IMR-90 (cell line): ENCODE measurements around the gene SVOPL. TPM values are rescaled to one million over a fixed set of nuclear protein-coding genes. Genes with fewer than 3 reads are reported as not detected.

Source experiments
- ATAC-seq: fragments of 200-7000 bp; cut with Tn5 transposase; 2 replicates; pipeline ENCODE4 v1.9.1; 2020; ENCODE audit warnings: low read depth, mild to moderate bottlenecking, moderate library complexity
- BruUV-seq: library from RNA; stranded (reverse); fragments of 400-500 nt; replicated peaks from 2 replicates; lab custom pipeline; 2021; lab: Mats Ljungman, UMichigan
- CTCF ChIA-PET: fragments of 300-600 bp; formaldehyde crosslinking; extraction: SDS; loops from one replicate; lab custom pipeline; 2021; ENCODE audit warnings: antibody characterized with exemption; lab: Yijun Ruan, JAX
- POLR2A ChIA-PET: fragments of 300-600 bp; sonication (Branson Sonifier 250); formaldehyde crosslinking; loops from one replicate; lab custom pipeline; 2022; ENCODE audit warnings: antibody characterized with exemption; ENCODE audit not compliant: unreplicated experiment; lab: Charles Lee
- DNase-seq: peaks from one replicate; pipeline ENCODE4 v3.0.0; 2013
- H2AFZ ChIP-seq: replicated peaks from 2 replicates; pipeline ENCODE3; 2013; ENCODE audit warnings: low read length, mild to moderate bottlenecking; ENCODE audit not compliant: poor library complexity
- H2AK5ac ChIP-seq: 2 replicates; pipeline ENCODE4 v1.6.1; 2013; ENCODE audit warnings: low read depth, low read length, inconsistent platforms
- H2AK9ac ChIP-seq: replicated peaks from 2 replicates; pipeline ENCODE3; 2013; ENCODE audit warnings: mild to moderate bottlenecking, low read depth, low read length, moderate library complexity; ENCODE audit not compliant: poor library complexity
- H2BK120ac ChIP-seq: 2 replicates; pipeline ENCODE4 v1.6.1; 2013; ENCODE audit warnings: low read depth, low read length, inconsistent platforms
- H2BK15ac ChIP-seq: 3 replicates; pipeline ENCODE4 v1.6.1; 2013; ENCODE audit warnings: low read depth, low read length, inconsistent platforms
- H2BK20ac ChIP-seq: 2 replicates; pipeline ENCODE4 v1.6.1; 2013; ENCODE audit warnings: low read depth, mild to moderate bottlenecking, inconsistent platforms, low read length, moderate library complexity
- H2BK5ac ChIP-seq: 2 replicates; pipeline ENCODE4 v1.6.1; 2013; ENCODE audit warnings: mild to moderate bottlenecking, low read depth, low read length, inconsistent platforms; ENCODE audit not compliant: poor library complexity, severe bottlenecking
- H3K14ac ChIP-seq: replicated peaks from 2 replicates; pipeline ENCODE4 v1.6.1; 2013; ENCODE audit warnings: low read depth, low read length, inconsistent platforms
- H3K18ac ChIP-seq: 2 replicates; pipeline ENCODE4 v1.6.1; 2013; ENCODE audit warnings: low read depth, low read length, control low read depth
- H3K23ac ChIP-seq: 2 replicates; pipeline ENCODE4 v1.6.1; 2013; ENCODE audit warnings: low read depth, low read length, inconsistent platforms
- H3K27ac ChIP-seq: 2 replicates; pipeline ENCODE4 v1.5.1; 2013; ENCODE audit warnings: mild to moderate bottlenecking, control low read depth, low read length; ENCODE audit not compliant: insufficient read depth
- H3K27me3 ChIP-seq: 2 replicates; pipeline ENCODE4 v1.6.1; 2013; ENCODE audit warnings: low read length; ENCODE audit not compliant: control insufficient read depth, insufficient read depth
- H3K36me3 ChIP-seq: 2 replicates; pipeline ENCODE4 v1.6.1; 2013; ENCODE audit warnings: low read length, mixed read lengths; ENCODE audit not compliant: control insufficient read depth, insufficient read depth
- H3K4ac ChIP-seq: 2 replicates; pipeline ENCODE4 v1.6.1; 2013; ENCODE audit warnings: low read depth, low read length, inconsistent platforms
- H3K4me1 ChIP-seq: 2 replicates; pipeline ENCODE4 v1.6.1; 2013; ENCODE audit warnings: low read length, mixed read lengths; ENCODE audit not compliant: control insufficient read depth, insufficient read depth
- H3K4me2 ChIP-seq: 2 replicates; pipeline ENCODE4 v1.6.1; 2013; ENCODE audit warnings: low read depth, mild to moderate bottlenecking, control low read depth, low read length, moderate library complexity
- H3K4me3 ChIP-seq: 2 replicates; pipeline ENCODE4 v1.5.1; 2013; ENCODE audit warnings: low read depth, mild to moderate bottlenecking, control low read depth, low read length, moderate library complexity; ENCODE audit not compliant: insufficient read depth
- H3K56ac ChIP-seq: 2 replicates; pipeline ENCODE4 v1.6.1; 2013; ENCODE audit warnings: low read length, inconsistent platforms; ENCODE audit not compliant: insufficient read depth; ENCODE audit errors: extremely low read depth
- H3K79me1 ChIP-seq, 2 experiments: 2 replicates each; pipeline ENCODE4 v1.6.1; 2013; ENCODE audit warnings: low read length in 2 of 2, inconsistent platforms in 1 of 2, low read depth in 1 of 2
- H3K9ac ChIP-seq: 2 replicates; pipeline ENCODE4 v1.6.1; 2013; ENCODE audit warnings: low read depth, low read length, control low read depth
- H3K9me1 ChIP-seq: 2 replicates; pipeline ENCODE4 v1.6.1; 2013; ENCODE audit warnings: low read length, inconsistent platforms; ENCODE audit not compliant: insufficient read depth
- H3K9me3 ChIP-seq: 2 replicates; pipeline ENCODE4 v1.6.1; 2013; ENCODE audit warnings: low read length; ENCODE audit not compliant: control insufficient read depth, insufficient read depth
- H4K20me1 ChIP-seq: 2 replicates; pipeline ENCODE4 v1.6.1; 2013; ENCODE audit warnings: low read length, inconsistent platforms; ENCODE audit not compliant: insufficient read depth
- H4K5ac ChIP-seq: 2 replicates; pipeline ENCODE4 v1.6.1; 2013; ENCODE audit warnings: mild to moderate bottlenecking, low read depth, low read length, control low read depth
- H4K8ac ChIP-seq, 2 experiments: 2 replicates each; pipeline ENCODE4 v1.6.1; 2013; ENCODE audit warnings: low read depth in 2 of 2, low read length in 2 of 2, control low read depth in 1 of 2, inconsistent platforms in 1 of 2
- H4K91ac ChIP-seq: 2 replicates; pipeline ENCODE4 v1.6.1; 2013; ENCODE audit warnings: low read depth, low read length, inconsistent platforms; ENCODE audit not compliant: insufficient read depth
- BHLHE40 ChIP-seq: fragments of 150-350 bp; IDR thresholded peaks from 2 replicates; pipeline ENCODE4 v1.6.1; 2016; ENCODE audit warnings: mild to moderate bottlenecking, low read depth, low read length
- CEBPB ChIP-seq: IDR thresholded peaks from 2 replicates; pipeline ENCODE4 v1.6.1; 2012; ENCODE audit warnings: low read depth, low read length, improper control_type of control experiment
- CHD1 ChIP-seq: IDR thresholded peaks from 2 replicates; pipeline ENCODE4 v1.6.1; 2012; ENCODE audit warnings: low read depth, low read length, improper control_type of control experiment
- ELK1 ChIP-seq: fragments of 150-350 bp; IDR thresholded peaks from 2 replicates; pipeline ENCODE4 v1.6.1; 2016; ENCODE audit warnings: low read depth, mild to moderate bottlenecking, low read length, moderate library complexity, borderline replicate concordance
- FOS ChIP-seq: fragments of 150-350 bp; IDR thresholded peaks from 2 replicates; pipeline ENCODE4 v1.6.1; 2016; ENCODE audit warnings: low read depth, low read length
- MAFK ChIP-seq: IDR thresholded peaks from 2 replicates; pipeline ENCODE4 v1.6.1; 2012; ENCODE audit warnings: low read depth, low read length, improper control_type of control experiment
- MXI1 ChIP-seq: IDR thresholded peaks from 2 replicates; pipeline ENCODE4 v1.6.1; 2012; ENCODE audit warnings: low read depth, mild to moderate bottlenecking, low read length, moderate library complexity, borderline replicate concordance
- NFE2L2 ChIP-seq: fragments of 150-350 bp; IDR thresholded peaks from 2 replicates; pipeline ENCODE4 v1.6.1; 2016; ENCODE audit warnings: low read depth, mild to moderate bottlenecking, low read length
- POLR2A ChIP-seq: IDR thresholded peaks from 2 replicates; pipeline ENCODE4 v1.6.1; 2012; ENCODE audit warnings: mild to moderate bottlenecking, low read depth, low read length
- RAD21 ChIP-seq: IDR thresholded peaks from 2 replicates; pipeline ENCODE4 v1.6.1; 2012; ENCODE audit warnings: low read length, improper control_type of control experiment
- RCOR1 ChIP-seq: IDR thresholded peaks from 2 replicates; pipeline ENCODE4 v1.6.1; 2012; ENCODE audit warnings: mild to moderate bottlenecking, low read length, improper control_type of control experiment; ENCODE audit not compliant: insufficient replicate concordance
- RFX5 ChIP-seq: IDR thresholded peaks from 2 replicates; pipeline ENCODE4 v1.8.0; 2012; ENCODE audit warnings: low read depth, mild to moderate bottlenecking, low read length, moderate library complexity
- SMC3 ChIP-seq: fragments of 150-350 bp; IDR thresholded peaks from 2 replicates; pipeline ENCODE4 v1.6.1; 2016; ENCODE audit warnings: low read depth, mild to moderate bottlenecking, antibody characterized with exemption, low read length, moderate library complexity
- USF2 ChIP-seq: fragments of 150-350 bp; IDR thresholded peaks from 2 replicates; pipeline ENCODE4 v1.6.1; 2017; ENCODE audit warnings: mild to moderate bottlenecking, antibody characterized with exemption, low read length, low read depth
- WGBS, 2 experiments: methylation state at CpG; one replicate each; pipeline versions ENCODE4 v1.1.5 to v1.1.7; 2013; ENCODE audit warnings: missing lambda C conversion rate in 2 of 2; ENCODE audit not compliant: insufficient read length in 1 of 2; ENCODE audit errors: extremely low coverage in 2 of 2; 5-methylcytosine and 5-hydroxymethylcytosine counted together
- dilution Hi-C: fragments of 300-500 bp; cut with HindIII; formaldehyde crosslinking; loops from one replicate; pipeline ENCODE4 v1.14.3; 2018; ENCODE audit warnings: low sequenced_read_pairs; ENCODE audit not compliant: unreplicated experiment
- in situ Hi-C: fragments of 300-500 bp; cut with MboI; formaldehyde crosslinking; loops from 3 replicates; pipeline ENCODE4 v1.14.3; 2019; ENCODE audit warnings: low sequenced_read_pairs, inconsistent platforms, mixed read lengths
- intact Hi-C: fragments of 100-400 bp; cut with micrococcal nuclease; formaldehyde crosslinking; loops from 2 replicates; pipeline ENCODE4 v1.10.0; 2022
- polyA plus RNA-seq, 3 experiments: library from polyadenylated mRNA; depleted of rRNA; stranded (reverse); fragments of >200 nt; gene quantifications; 2 replicates each; pipeline ENCODE4 v1.2.3, GENCODE V29; 2012; ENCODE audit warnings: low replicate concordance in 1 of 3
- total RNA-seq: library from RNA; depleted of rRNA; stranded (reverse); fragments of >200 nt; gene quantifications from 2 replicates; pipeline ENCODE4 v1.2.3, GENCODE V29; 2012
- TF ChIP-seq, protein P1 (sequence below): conservative IDR thresholded peaks from 2 replicates; pipeline ENCODE4 v1.5.1; 2012; ENCODE audit warnings: mild to moderate bottlenecking, low read depth, low read length, improper control_type of control experiment

The SVOPL gene
- total and polyA plus RNA-seq, 2 of the 4 experiments (the other 2 are of a cell fraction) = not detected

DNA sequence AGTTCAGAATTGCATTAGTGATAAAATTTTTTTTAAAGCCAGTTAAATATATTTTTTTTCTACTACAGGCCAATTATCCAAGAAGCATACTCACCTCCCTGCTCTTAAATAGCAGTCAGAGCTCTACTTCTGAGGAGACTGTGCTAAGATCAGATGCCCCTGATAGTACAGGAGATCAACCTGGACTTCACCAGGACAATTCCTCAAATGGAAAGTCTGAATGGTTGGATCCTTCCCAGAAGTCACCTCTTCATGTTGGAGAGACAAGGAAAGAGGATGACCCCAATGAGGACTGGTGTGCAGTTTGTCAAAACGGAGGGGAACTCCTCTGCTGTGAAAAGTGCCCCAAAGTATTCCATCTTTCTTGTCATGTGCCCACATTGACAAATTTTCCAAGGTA is 122.0 kb downstream of the SVOPL start:
- ATAC-seq = no peak
- no peak for DNase-seq
- intact Hi-C loops = no loop called here

More for the DNA sequence above, 122.0 kb downstream of the SVOPL start:
- no peak overlapping the region for H3K27ac ChIP-seq
- no peak overlapping the region for H2BK120ac ChIP-seq
- whole genome bisulfite sequencing, 2 experiments = no CpG with 5 or more reads among the region's 1 CpG
- H4K91ac ChIP-seq = no peak overlapping the region
- no peak overlapping the region for H3K23ac ChIP-seq
- no peaks in the 10 kb centered on the region for H3K9me1 ChIP-seq
- POLR2A ChIA-PET = no interaction called here
- no peak overlapping the region for H3K14ac ChIP-seq
- in situ Hi-C loops = no loop called here
- no peaks in the 10 kb centered on the region for H3K27me3 ChIP-seq
- TF ChIP-seq, protein P1, sequence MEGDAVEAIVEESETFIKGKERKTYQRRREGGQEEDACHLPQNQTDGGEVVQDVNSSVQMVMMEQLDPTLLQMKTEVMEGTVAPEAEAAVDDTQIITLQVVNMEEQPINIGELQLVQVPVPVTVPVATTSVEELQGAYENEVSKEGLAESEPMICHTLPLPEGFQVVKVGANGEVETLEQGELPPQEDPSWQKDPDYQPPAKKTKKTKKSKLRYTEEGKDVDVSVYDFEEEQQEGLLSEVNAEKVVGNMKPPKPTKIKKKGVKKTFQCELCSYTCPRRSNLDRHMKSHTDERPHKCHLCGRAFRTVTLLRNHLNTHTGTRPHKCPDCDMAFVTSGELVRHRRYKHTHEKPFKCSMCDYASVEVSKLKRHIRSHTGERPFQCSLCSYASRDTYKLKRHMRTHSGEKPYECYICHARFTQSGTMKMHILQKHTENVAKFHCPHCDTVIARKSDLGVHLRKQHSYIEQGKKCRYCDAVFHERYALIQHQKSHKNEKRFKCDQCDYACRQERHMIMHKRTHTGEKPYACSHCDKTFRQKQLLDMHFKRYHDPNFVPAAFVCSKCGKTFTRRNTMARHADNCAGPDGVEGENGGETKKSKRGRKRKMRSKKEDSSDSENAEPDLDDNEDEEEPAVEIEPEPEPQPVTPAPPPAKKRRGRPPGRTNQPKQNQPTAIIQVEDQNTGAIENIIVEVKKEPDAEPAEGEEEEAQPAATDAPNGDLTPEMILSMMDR = no peak
- no peak for TF ChIP-seq RAD21
- no peak for TF ChIP-seq MXI1
- no peak for TF ChIP-seq POLR2A
- TF ChIP-seq ELK1 = no peak
- no peak for TF ChIP-seq NFE2L2
- TF ChIP-seq CHD1 = no peak
- TF ChIP-seq FOS = no peak
- no peak for TF ChIP-seq SMC3
- TF ChIP-seq BHLHE40 = no peak
- TF ChIP-seq RFX5 = no peak
- TF ChIP-seq RCOR1 = no peak
- no peak for TF ChIP-seq MAFK
- no peak for TF ChIP-seq CEBPB
- no peak for TF ChIP-seq USF2
- H3K18ac ChIP-seq = no peak overlapping the region
- no peaks in the 10 kb centered on the region for H3K9me3 ChIP-seq
- H4K5ac ChIP-seq = no peak overlapping the region
- no peak overlapping the region for H4K8ac ChIP-seq
- no peak overlapping the region for H3K4me3 ChIP-seq
- no peak overlapping the region for H3K4me2 ChIP-seq
- no peak overlapping the region for H2BK15ac ChIP-seq
- dilution Hi-C loops = no loop called here
- H2AFZ ChIP-seq = no peak overlapping the region
- no peaks in the 10 kb centered on the region for H3K79me1 ChIP-seq
- CTCF ChIA-PET = interaction anchor here (1.0 kb wide), 1 partner anchor 119 kb away, joined by 3 read pairs; the partner anchor contains the start of gene TRIM24
- BruUV-seq = no TSS peak
- H2BK20ac ChIP-seq = no peak overlapping the region
- H2AK5ac ChIP-seq = no peak overlapping the region
- no peak overlapping the region for H2AK9ac ChIP-seq
- no peak overlapping the region for H2BK5ac ChIP-seq
- H3K4me1 ChIP-seq = no peaks in the 10 kb centered on the region
- H3K56ac ChIP-seq = no peak overlapping the region
- no peaks in the 10 kb centered on the region for H4K20me1 ChIP-seq
- no peak overlapping the region for H3K9ac ChIP-seq
- no peak overlapping the region for H3K4ac ChIP-seq
- H3K36me3 ChIP-seq = peaks cover 4% of the 10 kb centered on the region
